IMR-90 (cell line): ENCODE results near the gene NUBP1. TPM values are rescaled to one million over a fixed set of nuclear protein-coding genes. Genes with fewer than 3 reads are reported as not detected.
"Not testable (repeated sequence)": the region's sequence is repeated elsewhere in the genome, so short reads cannot be mapped to it uniquely, and the experiment has no call there.

ENCODE experiments used
- ATAC-seq: fragments of 200-7000 bp; cut with Tn5 transposase; 2 replicates; pipeline ENCODE4 v1.9.1; 2020; ENCODE audit warnings: low read depth, mild to moderate bottlenecking, moderate library complexity
- BruUV-seq: library from RNA; stranded (reverse); fragments of 400-500 nt; replicated peaks from 2 replicates; lab custom pipeline; 2021; lab: Mats Ljungman, UMichigan
- CTCF ChIA-PET: fragments of 300-600 bp; formaldehyde crosslinking; extraction: SDS; loops from one replicate; lab custom pipeline; 2021; ENCODE audit warnings: antibody characterized with exemption; lab: Yijun Ruan, JAX
- POLR2A ChIA-PET: fragments of 300-600 bp; sonication (Branson Sonifier 250); formaldehyde crosslinking; loops from one replicate; lab custom pipeline; 2022; ENCODE audit warnings: antibody characterized with exemption; ENCODE audit not compliant: unreplicated experiment; lab: Charles Lee
- DNase-seq: peaks from one replicate; pipeline ENCODE4 v3.0.0; 2013
- H2AFZ ChIP-seq: replicated peaks from 2 replicates; pipeline ENCODE3; 2013; ENCODE audit warnings: low read length, mild to moderate bottlenecking; ENCODE audit not compliant: poor library complexity
- H2AK5ac ChIP-seq: 2 replicates; pipeline ENCODE4 v1.6.1; 2013; ENCODE audit warnings: low read depth, low read length, inconsistent platforms
- H2AK9ac ChIP-seq: replicated peaks from 2 replicates; pipeline ENCODE3; 2013; ENCODE audit warnings: mild to moderate bottlenecking, low read depth, low read length, moderate library complexity; ENCODE audit not compliant: poor library complexity
- H2BK120ac ChIP-seq: 2 replicates; pipeline ENCODE4 v1.6.1; 2013; ENCODE audit warnings: low read depth, low read length, inconsistent platforms
- H2BK15ac ChIP-seq: 3 replicates; pipeline ENCODE4 v1.6.1; 2013; ENCODE audit warnings: low read depth, low read length, inconsistent platforms
- H2BK20ac ChIP-seq: 2 replicates; pipeline ENCODE4 v1.6.1; 2013; ENCODE audit warnings: low read depth, mild to moderate bottlenecking, inconsistent platforms, low read length, moderate library complexity
- H2BK5ac ChIP-seq: 2 replicates; pipeline ENCODE4 v1.6.1; 2013; ENCODE audit warnings: mild to moderate bottlenecking, low read depth, low read length, inconsistent platforms; ENCODE audit not compliant: poor library complexity, severe bottlenecking
- H3K14ac ChIP-seq: replicated peaks from 2 replicates; pipeline ENCODE4 v1.6.1; 2013; ENCODE audit warnings: low read depth, low read length, inconsistent platforms
- H3K18ac ChIP-seq: 2 replicates; pipeline ENCODE4 v1.6.1; 2013; ENCODE audit warnings: low read depth, low read length, control low read depth
- H3K23ac ChIP-seq: 2 replicates; pipeline ENCODE4 v1.6.1; 2013; ENCODE audit warnings: low read depth, low read length, inconsistent platforms
- H3K27ac ChIP-seq: 2 replicates; pipeline ENCODE4 v1.5.1; 2013; ENCODE audit warnings: mild to moderate bottlenecking, control low read depth, low read length; ENCODE audit not compliant: insufficient read depth
- H3K27me3 ChIP-seq: 2 replicates; pipeline ENCODE4 v1.6.1; 2013; ENCODE audit warnings: low read length; ENCODE audit not compliant: control insufficient read depth, insufficient read depth
- H3K36me3 ChIP-seq: 2 replicates; pipeline ENCODE4 v1.6.1; 2013; ENCODE audit warnings: low read length, mixed read lengths; ENCODE audit not compliant: control insufficient read depth, insufficient read depth
- H3K4ac ChIP-seq: 2 replicates; pipeline ENCODE4 v1.6.1; 2013; ENCODE audit warnings: low read depth, low read length, inconsistent platforms
- H3K4me1 ChIP-seq: 2 replicates; pipeline ENCODE4 v1.6.1; 2013; ENCODE audit warnings: low read length, mixed read lengths; ENCODE audit not compliant: control insufficient read depth, insufficient read depth
- H3K4me2 ChIP-seq: 2 replicates; pipeline ENCODE4 v1.6.1; 2013; ENCODE audit warnings: low read depth, mild to moderate bottlenecking, control low read depth, low read length, moderate library complexity
- H3K4me3 ChIP-seq: 2 replicates; pipeline ENCODE4 v1.5.1; 2013; ENCODE audit warnings: low read depth, mild to moderate bottlenecking, control low read depth, low read length, moderate library complexity; ENCODE audit not compliant: insufficient read depth
- H3K56ac ChIP-seq: 2 replicates; pipeline ENCODE4 v1.6.1; 2013; ENCODE audit warnings: low read length, inconsistent platforms; ENCODE audit not compliant: insufficient read depth; ENCODE audit errors: extremely low read depth
- H3K79me1 ChIP-seq, 2 experiments: 2 replicates each; pipeline ENCODE4 v1.6.1; 2013; ENCODE audit warnings: low read length in 2 of 2, inconsistent platforms in 1 of 2, low read depth in 1 of 2
- H3K9ac ChIP-seq: 2 replicates; pipeline ENCODE4 v1.6.1; 2013; ENCODE audit warnings: low read depth, low read length, control low read depth
- H3K9me1 ChIP-seq: 2 replicates; pipeline ENCODE4 v1.6.1; 2013; ENCODE audit warnings: low read length, inconsistent platforms; ENCODE audit not compliant: insufficient read depth
- H3K9me3 ChIP-seq: 2 replicates; pipeline ENCODE4 v1.6.1; 2013; ENCODE audit warnings: low read length; ENCODE audit not compliant: control insufficient read depth, insufficient read depth
- H4K20me1 ChIP-seq: 2 replicates; pipeline ENCODE4 v1.6.1; 2013; ENCODE audit warnings: low read length, inconsistent platforms; ENCODE audit not compliant: insufficient read depth
- H4K5ac ChIP-seq: 2 replicates; pipeline ENCODE4 v1.6.1; 2013; ENCODE audit warnings: mild to moderate bottlenecking, low read depth, low read length, control low read depth
- H4K8ac ChIP-seq, 2 experiments: 2 replicates each; pipeline ENCODE4 v1.6.1; 2013; ENCODE audit warnings: low read depth in 2 of 2, low read length in 2 of 2, control low read depth in 1 of 2, inconsistent platforms in 1 of 2
- H4K91ac ChIP-seq: 2 replicates; pipeline ENCODE4 v1.6.1; 2013; ENCODE audit warnings: low read depth, low read length, inconsistent platforms; ENCODE audit not compliant: insufficient read depth
- CEBPB ChIP-seq: IDR thresholded peaks from 2 replicates; pipeline ENCODE4 v1.6.1; 2012; ENCODE audit warnings: low read depth, low read length, improper control_type of control experiment
- MAFK ChIP-seq: IDR thresholded peaks from 2 replicates; pipeline ENCODE4 v1.6.1; 2012; ENCODE audit warnings: low read depth, low read length, improper control_type of control experiment
- MAZ ChIP-seq: IDR thresholded peaks from 2 replicates; pipeline ENCODE4 v1.6.1; 2012; ENCODE audit warnings: low read depth, mild to moderate bottlenecking, low read length, improper control_type of control experiment, moderate library complexity, borderline replicate concordance
- POLR2A ChIP-seq: IDR thresholded peaks from 2 replicates; pipeline ENCODE4 v1.6.1; 2012; ENCODE audit warnings: mild to moderate bottlenecking, low read depth, low read length
- RCOR1 ChIP-seq: IDR thresholded peaks from 2 replicates; pipeline ENCODE4 v1.6.1; 2012; ENCODE audit warnings: mild to moderate bottlenecking, low read length, improper control_type of control experiment; ENCODE audit not compliant: insufficient replicate concordance
- RFX5 ChIP-seq: IDR thresholded peaks from 2 replicates; pipeline ENCODE4 v1.8.0; 2012; ENCODE audit warnings: low read depth, mild to moderate bottlenecking, low read length, moderate library complexity
- USF2 ChIP-seq: fragments of 150-350 bp; IDR thresholded peaks from 2 replicates; pipeline ENCODE4 v1.6.1; 2017; ENCODE audit warnings: mild to moderate bottlenecking, antibody characterized with exemption, low read length, low read depth
- WGBS, 2 experiments: methylation state at CpG; one replicate each; pipeline versions ENCODE4 v1.1.5 to v1.1.7; 2013; ENCODE audit warnings: missing lambda C conversion rate in 2 of 2; ENCODE audit not compliant: insufficient read length in 1 of 2; ENCODE audit errors: extremely low coverage in 2 of 2; 5-methylcytosine and 5-hydroxymethylcytosine counted together
- dilution Hi-C: fragments of 300-500 bp; cut with HindIII; formaldehyde crosslinking; loops from one replicate; pipeline ENCODE4 v1.14.3; 2018; ENCODE audit warnings: low sequenced_read_pairs; ENCODE audit not compliant: unreplicated experiment
- in situ Hi-C: fragments of 300-500 bp; cut with MboI; formaldehyde crosslinking; loops from 3 replicates; pipeline ENCODE4 v1.14.3; 2019; ENCODE audit warnings: low sequenced_read_pairs, inconsistent platforms, mixed read lengths
- intact Hi-C: fragments of 100-400 bp; cut with micrococcal nuclease; formaldehyde crosslinking; loops from 2 replicates; pipeline ENCODE4 v1.10.0; 2022
- polyA plus RNA-seq, 3 experiments: library from polyadenylated mRNA; depleted of rRNA; stranded (reverse); fragments of >200 nt; gene quantifications; 2 replicates each; pipeline ENCODE4 v1.2.3, GENCODE V29; 2012; ENCODE audit warnings: low replicate concordance in 1 of 3
- total RNA-seq: library from RNA; depleted of rRNA; stranded (reverse); fragments of >200 nt; gene quantifications from 2 replicates; pipeline ENCODE4 v1.2.3, GENCODE V29; 2012

The NUBP1 gene
- total and polyA plus RNA-seq, 2 of the 4 experiments (the other 2 are of a cell fraction) = 28.0 to 31.5 TPM

- in situ Hi-C loops (loop anchor here (10.0 kb wide), 1 partner anchor 1586 kb away; no protein-coding TSS in a partner anchor), dilution Hi-C loops (no loop called here), intact Hi-C loops (no loop called here)
- no peak overlapping the region for H3K14ac ChIP-seq
- DNase-seq = no peak
- CTCF ChIA-PET = interaction anchor here (0.6 to 1.3 kb wide), 2 partner anchors 160 to 226 kb away, joined by 3 to 5 read pairs; partner anchors contain the start of gene EMP2
- no peak overlapping the region for H4K8ac ChIP-seq
- H3K18ac ChIP-seq = no peak overlapping the region
- H2AK9ac ChIP-seq = no peak overlapping the region
- H3K36me3 ChIP-seq = no peaks in the 10 kb centered on the region
- no peak overlapping the region for H3K56ac ChIP-seq
- H2AK5ac ChIP-seq = no peak overlapping the region
- POLR2A ChIA-PET = no interaction called here
- H3K23ac ChIP-seq = no peak overlapping the region
- no peaks in the 10 kb centered on the region for H3K9me3 ChIP-seq
- H4K20me1 ChIP-seq = no peaks in the 10 kb centered on the region; the same call in 1 of the 2 replicates
- peaks cover 2 to 15% of the 10 kb centered on the region in 2 experiments; a peak in 3 of 4 replicates for H3K79me1 ChIP-seq
- no peak overlapping the region for H3K4ac ChIP-seq
- no peaks in the 10 kb centered on the region for H3K27me3 ChIP-seq
- no peak overlapping the region for H3K4me2 ChIP-seq
- H3K4me3 ChIP-seq = no peak overlapping the region
- no TSS peak for BruUV-seq
- no peak overlapping the region for H3K27ac ChIP-seq
- 0 out of 2 replicates have a peak, but pooled peaks cover 4% of the 10 kb centered on the region for H3K9me1 ChIP-seq
- H3K9ac ChIP-seq = no peak overlapping the region
- WGBS, 2 experiments = 86% methylated on average over 1 of the region's 2 CpGs; no CpG with 5 or more reads in 1 of the 2 experiments
- H2BK15ac ChIP-seq = no peak overlapping the region
- TF ChIP-seq RFX5 (no peak), RCOR1 (no peak), CEBPB (no peak), MAZ (no peak), USF2 (no peak), MAFK (no peak), POLR2A (no peak)
- H2BK20ac ChIP-seq = no peak overlapping the region
- peaks cover 2% of the 10 kb centered on the region; the same call in 1 of the 2 replicates for H3K4me1 ChIP-seq
- H2BK5ac ChIP-seq = no peak overlapping the region
- H2AFZ ChIP-seq = no peak overlapping the region
- H4K5ac ChIP-seq = no peak overlapping the region
- no peak overlapping the region for H2BK120ac ChIP-seq
- H4K91ac ChIP-seq = no peak overlapping the region
- ATAC-seq = no peak
Measured at GRCh38 chr16:10740845-10741208, 2.8 kb upstream of the NUBP1 start.

DNA sequence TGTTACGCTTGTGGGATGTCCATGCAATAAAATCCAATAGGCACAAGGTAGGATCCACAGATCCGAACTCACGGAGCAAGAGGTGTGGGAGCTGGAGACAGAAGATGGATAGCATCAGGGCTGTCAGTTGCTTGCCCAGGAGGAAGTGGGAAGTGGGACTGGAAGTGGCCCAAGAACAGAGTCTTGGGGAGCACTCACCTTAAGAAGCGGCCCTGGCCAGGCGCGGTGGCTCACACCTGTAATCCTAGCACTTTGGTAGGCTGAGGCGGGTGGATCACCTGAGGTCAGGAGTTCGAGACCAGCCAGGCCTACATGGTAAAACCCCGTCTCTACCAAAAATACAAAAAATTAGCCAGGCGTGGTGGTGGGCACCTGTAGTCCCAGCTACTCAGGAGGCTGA, 2.4 kb upstream of the NUBP1 start:
- H3K9me1 ChIP-seq, H3K4ac ChIP-seq, intact Hi-C loops, H4K91ac ChIP-seq, H2BK120ac ChIP-seq, BruUV-seq, H3K4me1 ChIP-seq, H2AK9ac ChIP-seq, H3K23ac ChIP-seq, DNase-seq, H4K8ac ChIP-seq, H3K9me3 ChIP-seq, H3K36me3 ChIP-seq, H4K20me1 ChIP-seq, H2BK5ac ChIP-seq, H3K56ac ChIP-seq, H3K14ac ChIP-seq, H2AFZ ChIP-seq, H3K27ac ChIP-seq, CTCF ChIA-PET, H3K27me3 ChIP-seq, H3K9ac ChIP-seq, H3K4me3 ChIP-seq, H2AK5ac ChIP-seq, H3K18ac ChIP-seq, dilution Hi-C loops, H4K5ac ChIP-seq, H3K4me2 ChIP-seq, H2BK20ac ChIP-seq, ATAC-seq, POLR2A ChIA-PET, H2BK15ac ChIP-seq: not testable (repeated sequence)
- peaks cover 2 to 15% of the 10 kb centered on the region in 2 experiments; a peak in 3 of 4 replicates for H3K79me1 ChIP-seq
- in situ Hi-C loops = loop anchor here (10.0 kb wide), 1 partner anchor 1586 kb away; no protein-coding TSS in a partner anchor
- no CpG with 5 or more reads among the region's 10 CpGs for WGBS, 2 experiments
